Body of pancreas (tissue), 4 donors: Measurements from ENCODE around the gene HOXB8.

ENCODE experiments used
- POLR2A ChIP-seq, 3 donors: fragments of 450-650 bp; IDR thresholded peaks; one replicate each; pipeline ENCODE4 v1.6.1; 2016; ENCODE audit warnings: antibody characterized with exemption in 3 of 3, mild to moderate bottlenecking in 2 of 3
- TF ChIP-seq, protein P1 (sequence below), 7 experiments: fragments of 450-650 bp in 4 of 7; fragments of 200-600 bp in 3 of 7; sonication (generic) in 3 of 7; IDR thresholded peaks; one replicate each; pipeline ENCODE4 v1.5.1; 2016 to 2019; ENCODE audit warnings: antibody characterized with exemption in 7 of 7

GRCh38 chr17:48642059-48642842, 27.2 kb upstream of the HOXB8 start:
- no peak for TF ChIP-seq POLR2A (IDR thresholded peaks at IDR 0.05)
- TF ChIP-seq, protein P1, sequence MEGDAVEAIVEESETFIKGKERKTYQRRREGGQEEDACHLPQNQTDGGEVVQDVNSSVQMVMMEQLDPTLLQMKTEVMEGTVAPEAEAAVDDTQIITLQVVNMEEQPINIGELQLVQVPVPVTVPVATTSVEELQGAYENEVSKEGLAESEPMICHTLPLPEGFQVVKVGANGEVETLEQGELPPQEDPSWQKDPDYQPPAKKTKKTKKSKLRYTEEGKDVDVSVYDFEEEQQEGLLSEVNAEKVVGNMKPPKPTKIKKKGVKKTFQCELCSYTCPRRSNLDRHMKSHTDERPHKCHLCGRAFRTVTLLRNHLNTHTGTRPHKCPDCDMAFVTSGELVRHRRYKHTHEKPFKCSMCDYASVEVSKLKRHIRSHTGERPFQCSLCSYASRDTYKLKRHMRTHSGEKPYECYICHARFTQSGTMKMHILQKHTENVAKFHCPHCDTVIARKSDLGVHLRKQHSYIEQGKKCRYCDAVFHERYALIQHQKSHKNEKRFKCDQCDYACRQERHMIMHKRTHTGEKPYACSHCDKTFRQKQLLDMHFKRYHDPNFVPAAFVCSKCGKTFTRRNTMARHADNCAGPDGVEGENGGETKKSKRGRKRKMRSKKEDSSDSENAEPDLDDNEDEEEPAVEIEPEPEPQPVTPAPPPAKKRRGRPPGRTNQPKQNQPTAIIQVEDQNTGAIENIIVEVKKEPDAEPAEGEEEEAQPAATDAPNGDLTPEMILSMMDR (IDR thresholded peaks at IDR 0.05), result no peak
